A673 (cell line): ENCODE results near the gene GET4. TPM values are rescaled to one million over a fixed set of nuclear protein-coding genes. Genes with fewer than 3 reads are reported as not detected.
A peak's percentile ranks its signal among the peaks of the same experiment; 100 is the strongest.

ENCODE experiments used
- BruUV-seq: library from RNA; stranded (reverse); fragments of 400-500 nt; replicated peaks from 2 replicates; lab custom pipeline; 2021; lab: Mats Ljungman, UMichigan
- CTCF ChIA-PET: fragments of 300-600 bp; sonication (Branson Sonifier 250); formaldehyde crosslinking; loops from one replicate; lab custom pipeline; 2022; ENCODE audit warnings: antibody characterized with exemption; lab: Charles Lee
- POLR2A ChIA-PET: fragments of 300-600 bp; sonication (Branson Sonifier 250); formaldehyde crosslinking; loops from one replicate; lab custom pipeline; 2022; ENCODE audit warnings: antibody characterized with exemption; ENCODE audit not compliant: low non-redundant PET; lab: Charles Lee
- DNase-seq: peaks from one replicate; pipeline ENCODE4 v3.0.0-alpha.2; 2015; ENCODE audit warnings: low spot score
- H3K27ac ChIP-seq: fragments of 200-600 bp; sonication (generic); 2 replicates; pipeline ENCODE4 v1.5.1; 2016; ENCODE audit warnings: mixed run types, low read depth, mild to moderate bottlenecking, mixed read lengths, antibody characterized with exemption, low read length; ENCODE audit not compliant: poor library complexity, severe bottlenecking
- H3K27me3 ChIP-seq: fragments of 200-600 bp; sonication (generic); replicated peaks from 2 replicates; pipeline ENCODE4 v1.6.1; 2017; ENCODE audit warnings: mixed run types, low read depth, mild to moderate bottlenecking, mixed read lengths, antibody characterized with exemption, low read length; ENCODE audit not compliant: insufficient read depth, poor library complexity
- H3K36me3 ChIP-seq: fragments of 200-600 bp; sonication (generic); 2 replicates; pipeline ENCODE4 v1.6.1; 2016; ENCODE audit warnings: mixed run types, mild to moderate bottlenecking, mixed read lengths, antibody characterized with exemption, low read length; ENCODE audit not compliant: insufficient read depth, poor library complexity, severe bottlenecking
- H3K4me1 ChIP-seq: fragments of 200-600 bp; sonication (generic); 2 replicates; pipeline ENCODE4 v1.6.1; 2017; ENCODE audit warnings: mixed run types, mild to moderate bottlenecking, mixed read lengths, antibody characterized with exemption, low read length; ENCODE audit not compliant: insufficient read depth, poor library complexity, severe bottlenecking
- H3K4me3 ChIP-seq: fragments of 200-600 bp; sonication (generic); 2 replicates; pipeline ENCODE4 v1.5.1; 2016; ENCODE audit warnings: low read depth, mixed run types, mild to moderate bottlenecking, mixed read lengths, low read length; ENCODE audit not compliant: poor library complexity, severe bottlenecking
- H3K9me3 ChIP-seq: fragments of 200-600 bp; sonication (generic); 2 replicates; pipeline ENCODE4 v1.6.1; 2016; ENCODE audit warnings: mixed run types, low read depth, mild to moderate bottlenecking, mixed read lengths, antibody characterized with exemption, low read length; ENCODE audit not compliant: poor library complexity, severe bottlenecking
- EZH2 ChIP-seq: fragments of 200-600 bp; sonication (generic); IDR thresholded peaks from 2 replicates; pipeline ENCODE4 v1.6.1; 2017; ENCODE audit warnings: borderline replicate concordance, low read depth, mild to moderate bottlenecking, mixed read lengths, antibody characterized with exemption, low read length; ENCODE audit not compliant: poor library complexity, severe bottlenecking
- intact Hi-C: fragments of 100-400 bp; cut with micrococcal nuclease; formaldehyde crosslinking; loops from one replicate; pipeline ENCODE4 v1.10.0; 2022; ENCODE audit not compliant: unreplicated experiment
- total RNA-seq: library from RNA; stranded (reverse); gene quantifications from 2 replicates; pipeline ENCODE4 v1.2.3, GENCODE V29; 2021
- TF ChIP-seq, protein P1 (sequence below): fragments of 300-800, 200-600 bp; sonication (generic); conservative IDR thresholded peaks from 2 replicates; pipeline ENCODE4 v1.5.1; 2017; ENCODE audit warnings: low read depth, mild to moderate bottlenecking, antibody characterized with exemption, low read length, moderate library complexity, mixed read lengths

The GET4 gene
- total RNA-seq, 1 experiment from 2014 or later, result 49.7 TPM

DNA sequence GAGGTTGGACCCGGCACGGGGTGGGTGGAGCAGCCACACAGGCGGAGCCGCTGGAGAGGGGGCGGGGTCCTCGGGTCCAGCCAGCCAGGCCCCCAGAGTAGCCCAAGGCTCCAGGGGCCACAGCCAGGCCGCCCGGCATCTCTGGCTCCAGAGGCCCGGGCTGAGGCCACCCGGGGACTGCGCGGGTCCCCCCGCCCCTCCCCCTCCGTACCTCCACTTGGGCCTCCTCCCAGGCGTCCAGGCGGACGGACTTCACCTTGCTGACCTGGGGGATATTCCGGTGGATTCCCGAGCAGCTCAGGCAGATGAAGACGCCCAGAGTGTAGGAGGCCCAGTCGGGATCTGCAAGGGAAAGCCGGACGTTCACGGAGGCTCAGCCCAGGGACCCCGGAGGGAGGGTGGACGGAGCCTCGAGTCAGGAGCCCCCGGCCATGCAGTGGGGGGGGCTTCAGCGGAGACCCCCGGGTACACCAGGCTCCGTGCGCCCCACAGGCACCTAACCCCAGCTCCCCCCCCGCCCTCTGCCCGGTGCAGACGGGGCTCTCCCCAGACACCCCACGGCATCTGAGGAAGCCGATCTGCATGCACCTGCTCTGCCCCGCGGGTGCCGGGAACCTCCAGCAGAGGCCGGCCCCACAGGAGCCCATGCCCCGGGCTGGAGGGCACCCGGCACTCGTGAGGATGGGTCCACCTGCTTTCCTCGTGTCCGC, 59.0 kb downstream of the GET4 start:
- BruUV-seq, result no TSS peak
- DNase-seq, result no peak
- no peak for TF ChIP-seq EZH2
- TF ChIP-seq, protein P1, sequence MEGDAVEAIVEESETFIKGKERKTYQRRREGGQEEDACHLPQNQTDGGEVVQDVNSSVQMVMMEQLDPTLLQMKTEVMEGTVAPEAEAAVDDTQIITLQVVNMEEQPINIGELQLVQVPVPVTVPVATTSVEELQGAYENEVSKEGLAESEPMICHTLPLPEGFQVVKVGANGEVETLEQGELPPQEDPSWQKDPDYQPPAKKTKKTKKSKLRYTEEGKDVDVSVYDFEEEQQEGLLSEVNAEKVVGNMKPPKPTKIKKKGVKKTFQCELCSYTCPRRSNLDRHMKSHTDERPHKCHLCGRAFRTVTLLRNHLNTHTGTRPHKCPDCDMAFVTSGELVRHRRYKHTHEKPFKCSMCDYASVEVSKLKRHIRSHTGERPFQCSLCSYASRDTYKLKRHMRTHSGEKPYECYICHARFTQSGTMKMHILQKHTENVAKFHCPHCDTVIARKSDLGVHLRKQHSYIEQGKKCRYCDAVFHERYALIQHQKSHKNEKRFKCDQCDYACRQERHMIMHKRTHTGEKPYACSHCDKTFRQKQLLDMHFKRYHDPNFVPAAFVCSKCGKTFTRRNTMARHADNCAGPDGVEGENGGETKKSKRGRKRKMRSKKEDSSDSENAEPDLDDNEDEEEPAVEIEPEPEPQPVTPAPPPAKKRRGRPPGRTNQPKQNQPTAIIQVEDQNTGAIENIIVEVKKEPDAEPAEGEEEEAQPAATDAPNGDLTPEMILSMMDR, result no peak
- CTCF ChIA-PET, result no interaction called here
- Histone ChIP-seq H3K9me3 (no peaks in the 10 kb centered on the region), H3K27me3 (no peaks in the 10 kb centered on the region), H3K4me1 (no peaks in the 10 kb centered on the region), H3K36me3 (no peaks in the 10 kb centered on the region), H3K4me3 (no peak overlapping the region), H3K27ac (no peak overlapping the region)
- POLR2A ChIA-PET, result no interaction called here
- intact Hi-C loops, result no loop called here

DNA sequence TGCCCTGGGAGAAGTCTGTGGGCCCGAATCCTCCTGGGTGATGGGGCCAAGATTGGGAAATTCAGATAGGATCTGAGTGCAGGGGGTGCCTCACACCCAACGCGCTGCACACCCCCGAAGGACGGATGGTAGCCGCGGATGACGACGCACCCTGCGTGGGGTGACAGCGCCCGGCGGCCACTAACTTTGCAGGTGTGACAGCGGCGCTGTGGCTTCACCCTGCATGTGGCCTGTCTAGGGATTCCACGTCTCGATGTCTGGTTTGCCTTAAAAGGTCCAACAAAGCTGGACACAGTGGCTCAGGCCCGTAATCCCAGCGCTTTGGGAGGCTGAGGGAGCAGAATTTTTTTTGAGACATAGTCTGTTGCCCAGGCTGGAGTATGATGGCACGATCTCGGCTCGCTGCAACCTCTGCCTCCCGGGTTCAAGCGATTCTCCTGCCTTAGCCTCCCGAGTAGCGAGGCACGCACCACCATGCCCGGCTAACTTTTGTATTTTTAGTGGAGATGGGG, 59.6 kb downstream of the GET4 start:
- Histone ChIP-seq H3K27ac (no peak overlapping the region), H3K9me3 (no peaks in the 10 kb centered on the region), H3K4me3 (no peak overlapping the region), H3K4me1 (no peaks in the 10 kb centered on the region), H3K27me3 (no peaks in the 10 kb centered on the region), H3K36me3 (no peaks in the 10 kb centered on the region)
- intact Hi-C loops, result no loop called here
- CTCF ChIA-PET, result no interaction called here
- POLR2A ChIA-PET, result no interaction called here
- BruUV-seq, result no TSS peak
- no peak for DNase-seq
- TF ChIP-seq, protein P1, result no peak
- no peak for TF ChIP-seq EZH2

DNA sequence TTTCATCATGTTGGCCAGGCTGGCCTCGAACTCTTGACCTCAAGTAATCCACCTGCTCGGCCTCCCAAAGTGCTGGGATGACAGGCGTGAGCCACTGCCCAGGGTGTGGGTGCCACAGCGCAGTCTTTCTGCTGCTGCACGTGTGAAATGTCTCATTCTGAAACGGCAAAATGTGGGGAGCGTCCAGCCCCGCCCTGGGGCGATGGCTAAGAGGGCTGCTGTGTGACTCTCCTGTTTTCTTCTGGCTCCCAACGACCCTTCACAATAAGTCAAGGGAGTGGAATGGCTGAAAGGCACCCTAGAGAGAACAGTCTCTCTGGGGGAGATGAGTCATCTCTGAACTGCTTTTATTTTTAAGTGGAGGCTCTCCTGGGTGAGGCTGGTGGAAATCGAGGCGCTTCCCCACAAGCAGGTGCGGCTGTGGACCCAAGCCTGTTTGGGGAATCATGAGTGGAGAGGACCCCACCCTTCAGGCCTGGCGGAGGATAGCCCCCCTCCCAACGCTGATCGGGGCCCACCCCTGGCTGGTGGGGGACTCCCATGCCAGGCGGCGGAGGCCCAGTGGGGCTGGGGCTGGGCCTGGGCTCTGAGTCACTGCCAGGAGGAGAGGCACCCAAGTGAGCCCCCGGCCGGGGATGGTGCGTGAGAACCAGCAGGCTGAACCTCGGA, 60.2 kb downstream of the GET4 start:
- CTCF ChIA-PET, result no interaction called here
- peak; percentile 73 for DNase-seq
- Histone ChIP-seq H3K4me1 (no peaks in the 10 kb centered on the region), H3K27me3 (peaks cover 5% of the 10 kb centered on the region), H3K36me3 (no peaks in the 10 kb centered on the region), H3K27ac (peak overlapping the region; percentile 47), H3K9me3 (no peaks in the 10 kb centered on the region), H3K4me3 (no peak overlapping the region)
- no peak for TF ChIP-seq EZH2
- TF ChIP-seq, protein P1, result no peak
- no TSS peak for BruUV-seq
- POLR2A ChIA-PET, result no interaction called here
- intact Hi-C loops, result no loop called here
